OCI-LY7 (cell line): Measurements from ENCODE around the gene TMEM271. TPM values are rescaled to one million over a fixed set of nuclear protein-coding genes. Genes with fewer than 3 reads are reported as not detected.

ENCODE experiments used
- BruUV-seq: library from RNA; stranded (reverse); fragments of 400-500 nt; replicated peaks from 2 replicates; lab custom pipeline; 2021; lab: Mats Ljungman, UMichigan
- CTCF ChIA-PET: fragments of 300-600 bp; sonication (Branson Sonifier 250); formaldehyde crosslinking; loops from one replicate; lab custom pipeline; 2022; ENCODE audit warnings: antibody characterized with exemption; ENCODE audit not compliant: unreplicated experiment; lab: Charles Lee
- POLR2A ChIA-PET: fragments of 300-600 bp; sonication (Branson Sonifier 250); formaldehyde crosslinking; loops from one replicate; lab custom pipeline; 2022; ENCODE audit warnings: antibody characterized with exemption; lab: Charles Lee
- DNase-seq: peaks from one replicate; pipeline ENCODE4 v3.0.0-alpha.2; 2015; ENCODE audit warnings: low spot score
- H2AFZ ChIP-seq: fragments of 200-600 bp; sonication (generic), shearing (Covaris generic); 2 replicates; pipeline ENCODE4 v1.6.1; 2014; ENCODE audit warnings: mild to moderate bottlenecking, antibody characterized with exemption, low read length, moderate library complexity
- H3K27ac ChIP-seq: fragments of 200-600 bp; sonication (generic); 2 replicates; pipeline ENCODE4 v1.5.1; 2014; ENCODE audit warnings: mixed run types, low read depth, mild to moderate bottlenecking, moderate library complexity, low read length, inconsistent platforms; ENCODE audit not compliant: poor library complexity, severe bottlenecking
- H3K36me3 ChIP-seq: fragments of 200-600 bp; sonication (generic); 2 replicates; pipeline ENCODE4 v1.6.1; 2014; ENCODE audit warnings: mild to moderate bottlenecking, antibody characterized with exemption, low read length, moderate library complexity, mixed read lengths; ENCODE audit not compliant: insufficient read depth
- H3K4me1 ChIP-seq: fragments of 200-600 bp; sonication (generic); 2 replicates; pipeline ENCODE4 v1.5.1; 2014; ENCODE audit warnings: mild to moderate bottlenecking, low read length; ENCODE audit not compliant: insufficient read depth, poor library complexity, severe bottlenecking
- H3K4me2 ChIP-seq: fragments of 200-600 bp; sonication (generic); 2 replicates; pipeline ENCODE4 v1.6.1; 2014; ENCODE audit warnings: mild to moderate bottlenecking, low read length
- H3K4me3 ChIP-seq: fragments of 200-600 bp; sonication (generic); 2 replicates; pipeline ENCODE4 v1.5.1; 2014; ENCODE audit warnings: mild to moderate bottlenecking, low read depth, low read length; ENCODE audit not compliant: poor library complexity, severe bottlenecking
- H3K79me2 ChIP-seq: fragments of 200-600 bp; sonication (generic); 2 replicates; pipeline ENCODE4 v1.6.1; 2016; ENCODE audit warnings: low read depth, mild to moderate bottlenecking, low read length, moderate library complexity, mixed read lengths; ENCODE audit not compliant: insufficient read depth
- H3K9me2 ChIP-seq: fragments of 200-600 bp; sonication (generic); 2 replicates; pipeline ENCODE4 v1.6.1; 2016; ENCODE audit warnings: mild to moderate bottlenecking, low read length, mixed read lengths; ENCODE audit not compliant: insufficient read depth
- H3K9me3 ChIP-seq: fragments of 200-600 bp; sonication (generic); 2 replicates; pipeline ENCODE4 v1.6.1; 2014; ENCODE audit warnings: mild to moderate bottlenecking, mixed run types, low read length, mixed read lengths
- H4K20me1 ChIP-seq: fragments of 200-600 bp; sonication (generic); 2 replicates; pipeline ENCODE4 v1.6.1; 2014; ENCODE audit warnings: mild to moderate bottlenecking, antibody characterized with exemption, low read length, moderate library complexity, mixed read lengths; ENCODE audit not compliant: insufficient read depth
- EZH2phosphoT487 ChIP-seq: fragments of 200-600 bp; sonication (generic); IDR thresholded peaks from 2 replicates; pipeline ENCODE4 v1.6.1; 2018; ENCODE audit warnings: low read depth, borderline replicate concordance, mild to moderate bottlenecking, mixed run types, antibody characterized with exemption, low read length, moderate library complexity, mixed read lengths
- intact Hi-C: fragments of 100-400 bp; cut with micrococcal nuclease; formaldehyde crosslinking; loops from one replicate; pipeline ENCODE4 v1.10.0; 2022; ENCODE audit not compliant: unreplicated experiment
- total RNA-seq, 2 experiments: library from RNA; depleted of rRNA in 1 of 2; stranded (reverse); fragments of >200 nt in 1 of 2; shearing (Covaris generic) in 1 of 2; gene quantifications; 2 replicates each; pipeline ENCODE4 v1.2.3, GENCODE V29; 2014 to 2022
- TF ChIP-seq, protein P1 (sequence below): fragments of 200-600 bp; sonication (generic); conservative IDR thresholded peaks from 2 replicates; pipeline ENCODE4 v1.5.1; 2014; ENCODE audit warnings: mild to moderate bottlenecking, antibody characterized with exemption, low read length, moderate library complexity, mixed read lengths

The TMEM271 gene
- total RNA-seq, 2 experiments from 2014 or later: not detected

DNA sequence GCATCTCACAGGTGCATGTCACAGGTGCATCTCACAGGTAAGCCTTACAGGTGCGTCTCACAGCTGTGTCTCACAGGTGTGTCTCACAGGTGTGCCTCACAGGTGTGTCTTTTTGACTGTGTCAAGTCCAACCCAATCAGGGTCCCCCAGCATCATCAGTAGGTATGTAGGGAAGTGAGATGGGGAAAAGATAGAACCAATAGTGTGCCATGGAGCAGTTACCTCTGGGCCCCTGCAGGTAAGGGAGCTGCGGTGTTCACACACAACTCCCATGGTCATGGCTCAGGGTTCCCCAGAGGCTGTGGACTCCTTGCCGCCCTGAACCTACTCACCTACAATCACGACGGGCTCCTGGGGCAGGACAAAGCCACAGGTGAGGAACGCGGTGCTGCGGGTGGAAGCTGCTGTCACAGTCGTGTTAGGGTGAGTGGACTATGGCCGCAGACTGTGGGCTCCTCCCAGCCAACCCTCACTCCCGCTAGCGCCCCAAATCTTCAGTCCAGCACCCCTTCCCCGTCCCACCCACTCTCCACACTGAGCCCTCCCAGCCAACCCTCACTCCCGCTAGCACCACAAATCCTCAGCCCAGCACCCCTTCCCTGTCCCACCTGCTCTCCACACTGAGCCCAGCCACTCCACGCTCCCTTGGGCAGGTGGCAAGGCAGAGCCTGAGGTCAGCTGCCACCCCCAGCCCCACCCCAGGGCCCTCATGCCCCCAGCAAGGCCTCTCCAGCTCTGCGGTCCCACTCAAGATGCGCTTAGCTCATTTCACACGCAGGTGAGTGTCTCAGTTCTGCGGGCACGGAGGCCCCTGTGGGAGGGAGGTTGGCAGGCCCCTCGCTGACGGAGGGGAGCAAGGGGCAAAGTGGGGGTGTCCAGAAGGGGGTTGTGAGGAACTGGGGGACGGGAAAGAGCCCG, 47.2 kb upstream of the TMEM271 start:
- Histone ChIP-seq H3K79me2 (no peaks in the 10 kb centered on the region), H3K4me1 (no peaks in the 10 kb centered on the region), H3K27ac (no peak overlapping the region), H4K20me1 (no peaks in the 10 kb centered on the region), H2AFZ (no peak overlapping the region), H3K9me3 (no peaks in the 10 kb centered on the region), H3K36me3 (no peaks in the 10 kb centered on the region), H3K4me2 (no peak overlapping the region), H3K4me3 (no peak overlapping the region), H3K9me2 (no peaks in the 10 kb centered on the region)
- intact Hi-C loops: no loop called here
- TF ChIP-seq, protein P1, sequence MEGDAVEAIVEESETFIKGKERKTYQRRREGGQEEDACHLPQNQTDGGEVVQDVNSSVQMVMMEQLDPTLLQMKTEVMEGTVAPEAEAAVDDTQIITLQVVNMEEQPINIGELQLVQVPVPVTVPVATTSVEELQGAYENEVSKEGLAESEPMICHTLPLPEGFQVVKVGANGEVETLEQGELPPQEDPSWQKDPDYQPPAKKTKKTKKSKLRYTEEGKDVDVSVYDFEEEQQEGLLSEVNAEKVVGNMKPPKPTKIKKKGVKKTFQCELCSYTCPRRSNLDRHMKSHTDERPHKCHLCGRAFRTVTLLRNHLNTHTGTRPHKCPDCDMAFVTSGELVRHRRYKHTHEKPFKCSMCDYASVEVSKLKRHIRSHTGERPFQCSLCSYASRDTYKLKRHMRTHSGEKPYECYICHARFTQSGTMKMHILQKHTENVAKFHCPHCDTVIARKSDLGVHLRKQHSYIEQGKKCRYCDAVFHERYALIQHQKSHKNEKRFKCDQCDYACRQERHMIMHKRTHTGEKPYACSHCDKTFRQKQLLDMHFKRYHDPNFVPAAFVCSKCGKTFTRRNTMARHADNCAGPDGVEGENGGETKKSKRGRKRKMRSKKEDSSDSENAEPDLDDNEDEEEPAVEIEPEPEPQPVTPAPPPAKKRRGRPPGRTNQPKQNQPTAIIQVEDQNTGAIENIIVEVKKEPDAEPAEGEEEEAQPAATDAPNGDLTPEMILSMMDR: no peak
- no peak for TF ChIP-seq EZH2phosphoT487
- no peak for DNase-seq
- CTCF ChIA-PET: no interaction called here
- BruUV-seq: no TSS peak
- POLR2A ChIA-PET: no interaction called here

DNA sequence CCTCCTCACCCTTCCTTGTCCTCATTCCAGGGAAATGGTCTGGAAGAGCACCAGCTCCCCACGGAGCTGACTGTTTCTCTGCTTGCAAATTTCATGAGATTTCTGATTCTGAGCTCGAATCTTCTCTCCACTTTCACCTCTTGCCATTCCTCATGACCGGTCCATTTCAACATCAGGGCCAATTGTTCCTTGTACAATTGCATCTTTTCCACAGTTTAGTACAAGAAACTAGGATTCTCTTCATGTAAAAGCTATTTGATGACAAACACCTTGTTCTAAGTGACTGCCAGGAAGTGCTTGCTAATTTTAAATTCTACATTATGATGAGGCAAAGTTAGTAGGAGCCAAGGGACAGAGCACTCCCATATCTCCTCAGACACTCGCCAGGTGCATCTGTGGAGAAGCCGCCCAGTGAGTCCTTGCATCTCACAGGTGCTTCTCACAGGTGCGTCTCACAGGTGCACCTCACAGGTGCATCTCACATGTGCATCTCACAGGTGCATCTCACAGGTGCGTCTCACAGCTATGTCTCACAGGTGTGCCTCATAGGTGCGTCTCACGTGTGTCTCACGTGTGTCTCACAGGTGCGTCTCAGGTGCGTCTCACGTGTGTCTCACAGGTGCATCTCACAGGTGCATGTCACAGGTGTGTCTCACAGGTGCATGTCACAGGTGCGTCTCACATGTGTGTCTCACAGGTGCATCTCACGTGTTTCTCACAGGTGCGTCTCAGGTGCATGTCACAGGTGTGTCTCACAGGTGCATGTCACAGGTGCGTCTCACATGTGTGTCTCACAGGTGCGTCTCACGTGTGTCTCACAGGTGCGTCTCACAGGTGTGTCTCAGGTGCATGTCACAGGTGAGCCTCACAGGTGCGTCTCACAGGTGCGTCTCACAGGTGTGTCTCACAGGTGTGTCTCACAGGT, 46.2 kb upstream of the TMEM271 start:
- TF ChIP-seq, protein P1: no peak
- TF ChIP-seq EZH2phosphoT487: no peak
- intact Hi-C loops: no loop called here
- no peak overlapping the region for H3K4me3 ChIP-seq
- no peak overlapping the region for H2AFZ ChIP-seq
- H3K4me2 ChIP-seq: no peak overlapping the region
- no peaks in the 10 kb centered on the region for H3K79me2 ChIP-seq
- H3K27ac ChIP-seq: no peak overlapping the region
- ChIA-PET POLR2A (no interaction called here), CTCF (no interaction called here)
- H3K9me2 ChIP-seq: no peaks in the 10 kb centered on the region
- H3K4me1 ChIP-seq: no peaks in the 10 kb centered on the region
- BruUV-seq: no TSS peak
- no peak for DNase-seq
- no peaks in the 10 kb centered on the region for H4K20me1 ChIP-seq
- H3K9me3 ChIP-seq: no peaks in the 10 kb centered on the region
- H3K36me3 ChIP-seq: no peaks in the 10 kb centered on the region
